MM.1S (cell line): ENCODE data around the gene PRKD1.

Experiments used
- DNase-seq: peaks from one replicate; pipeline ENCODE4 v3.0.0-alpha.2; 2015
- H2AFZ ChIP-seq: fragments of 300-600 bp; sonication (generic); 2 replicates; pipeline ENCODE4 v1.6.0; 2016; ENCODE audit warnings: antibody characterized with exemption, low read length
- H3F3A ChIP-seq: fragments of 300-600 bp; sonication (generic); 2 replicates; pipeline ENCODE4 v1.6.1; 2016; ENCODE audit warnings: mild to moderate bottlenecking, antibody characterized with exemption, low read length, moderate library complexity, mixed read lengths; ENCODE audit not compliant: insufficient read depth
- H3K27ac ChIP-seq: fragments of 300-600 bp; sonication (generic); 2 replicates; pipeline ENCODE4 v1.5.1; 2016; ENCODE audit warnings: mild to moderate bottlenecking, low read length
- H3K27me3 ChIP-seq: fragments of 300-600 bp; sonication (generic); replicated peaks from 2 replicates; pipeline ENCODE4 v1.6.0; 2016; ENCODE audit warnings: low read length; ENCODE audit not compliant: insufficient read depth
- H3K36me3 ChIP-seq: fragments of 300-600 bp; sonication (generic); replicated peaks from 2 replicates; pipeline ENCODE4 v1.6.1; 2016; ENCODE audit warnings: mild to moderate bottlenecking, low read length, mixed read lengths; ENCODE audit not compliant: insufficient read depth
- H3K4me1 ChIP-seq: fragments of 300-600 bp; sonication (generic); 2 replicates; pipeline ENCODE4 v1.6.1; 2016; ENCODE audit warnings: low read length, mixed read lengths
- H3K4me2 ChIP-seq: fragments of 300-600 bp; sonication (generic); 2 replicates; pipeline ENCODE4 v1.6.0; 2016; ENCODE audit warnings: low read depth, low read length
- H3K4me3 ChIP-seq: fragments of 300-600 bp; sonication (generic); 2 replicates; pipeline ENCODE4 v1.5.1; 2016; ENCODE audit warnings: low read length, mixed read lengths
- H3K79me2 ChIP-seq: fragments of 300-600 bp; sonication (generic); 2 replicates; pipeline ENCODE4 v1.6.1; 2016; ENCODE audit warnings: mixed run types, low read length, mixed read lengths
- H3K9ac ChIP-seq: fragments of 300-600 bp; sonication (generic); 2 replicates; pipeline ENCODE4 v1.6.1; 2016; ENCODE audit warnings: low read length, mixed read lengths
- H3K9me2 ChIP-seq: fragments of 300-600 bp; sonication (generic); replicated peaks from 2 replicates; pipeline ENCODE4 v1.6.1; 2016; ENCODE audit warnings: mild to moderate bottlenecking, low read length, mixed read lengths; ENCODE audit not compliant: insufficient read depth
- H3K9me3 ChIP-seq: fragments of 300-600 bp; sonication (generic); replicated peaks from 2 replicates; pipeline ENCODE4 v1.6.1; 2016; ENCODE audit warnings: mild to moderate bottlenecking, low read length, mixed read lengths; ENCODE audit not compliant: insufficient read depth
- H4K20me1 ChIP-seq: fragments of 300-600 bp; sonication (generic); 2 replicates; pipeline ENCODE4 v1.6.1; 2016; ENCODE audit warnings: mild to moderate bottlenecking, low read length, moderate library complexity, mixed read lengths; ENCODE audit not compliant: insufficient read depth
- EZH2 ChIP-seq: fragments of 300-600 bp; sonication (generic); optimal IDR thresholded peaks from 2 replicates; pipeline ENCODE3; 2017; ENCODE audit warnings: low read depth, mild to moderate bottlenecking, antibody characterized with exemption, low read length, mixed read lengths
- EZH2phosphoT487 ChIP-seq: fragments of 300-600 bp; sonication (generic); IDR thresholded peaks from 2 replicates; pipeline ENCODE4 v1.6.1; 2018; ENCODE audit warnings: antibody characterized with exemption, low read length
- TF ChIP-seq, protein P1 (sequence below): fragments of 300-600 bp; sonication (generic); IDR thresholded peaks from 2 replicates; pipeline ENCODE4 v1.5.1; 2016; ENCODE audit warnings: antibody characterized with exemption, low read length, mixed read lengths

PRKD1 gene

GRCh38 chr14:29940482-29940881, 12.8 kb upstream of the PRKD1 start:
- no peak for DNase-seq
- TF ChIP-seq, protein P1, sequence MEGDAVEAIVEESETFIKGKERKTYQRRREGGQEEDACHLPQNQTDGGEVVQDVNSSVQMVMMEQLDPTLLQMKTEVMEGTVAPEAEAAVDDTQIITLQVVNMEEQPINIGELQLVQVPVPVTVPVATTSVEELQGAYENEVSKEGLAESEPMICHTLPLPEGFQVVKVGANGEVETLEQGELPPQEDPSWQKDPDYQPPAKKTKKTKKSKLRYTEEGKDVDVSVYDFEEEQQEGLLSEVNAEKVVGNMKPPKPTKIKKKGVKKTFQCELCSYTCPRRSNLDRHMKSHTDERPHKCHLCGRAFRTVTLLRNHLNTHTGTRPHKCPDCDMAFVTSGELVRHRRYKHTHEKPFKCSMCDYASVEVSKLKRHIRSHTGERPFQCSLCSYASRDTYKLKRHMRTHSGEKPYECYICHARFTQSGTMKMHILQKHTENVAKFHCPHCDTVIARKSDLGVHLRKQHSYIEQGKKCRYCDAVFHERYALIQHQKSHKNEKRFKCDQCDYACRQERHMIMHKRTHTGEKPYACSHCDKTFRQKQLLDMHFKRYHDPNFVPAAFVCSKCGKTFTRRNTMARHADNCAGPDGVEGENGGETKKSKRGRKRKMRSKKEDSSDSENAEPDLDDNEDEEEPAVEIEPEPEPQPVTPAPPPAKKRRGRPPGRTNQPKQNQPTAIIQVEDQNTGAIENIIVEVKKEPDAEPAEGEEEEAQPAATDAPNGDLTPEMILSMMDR: no peak
- TF ChIP-seq EZH2phosphoT487 (no peak), EZH2 (no peak)
- Histone ChIP-seq H3K27me3 (no peaks in the 10 kb centered on the region), H3K27ac (no peak overlapping the region), H3K36me3 (no peaks in the 10 kb centered on the region), H3K9me3 (no peaks in the 10 kb centered on the region), H4K20me1 (no peaks in the 10 kb centered on the region), H3K4me1 (no peaks in the 10 kb centered on the region), H3K4me2 (no peak overlapping the region), H3K9me2 (no peaks in the 10 kb centered on the region), H3K4me3 (no peak overlapping the region), H3F3A (no peaks in the 10 kb centered on the region), H3K9ac (no peak overlapping the region), H2AFZ (no peak overlapping the region), H3K79me2 (no peaks in the 10 kb centered on the region)

- H3K9ac ChIP-seq: no peak overlapping the region
- H3K79me2 ChIP-seq: no peaks in the 10 kb centered on the region
- no peak overlapping the region for H3K4me3 ChIP-seq
- no peaks in the 10 kb centered on the region for H3K4me1 ChIP-seq
- DNase-seq: no peak
- H4K20me1 ChIP-seq: no peaks in the 10 kb centered on the region
- H3K27ac ChIP-seq: no peak overlapping the region
- no peaks in the 10 kb centered on the region for H3K36me3 ChIP-seq
- TF ChIP-seq, protein P1: no peak
- TF ChIP-seq EZH2phosphoT487 (no peak), EZH2 (no peak)
- no peak overlapping the region for H3K4me2 ChIP-seq
- no peak overlapping the region for H2AFZ ChIP-seq
- H3F3A ChIP-seq: no peaks in the 10 kb centered on the region
- H3K9me3 ChIP-seq: no peaks in the 10 kb centered on the region
- H3K27me3 ChIP-seq: no peaks in the 10 kb centered on the region
- H3K9me2 ChIP-seq: no peaks in the 10 kb centered on the region
These were observed 9.5 kb upstream of the PRKD1 start for GRCh38 chr14:29937116-29937515.

- Histone ChIP-seq H4K20me1 (no peaks in the 10 kb centered on the region), H3K36me3 (no peaks in the 10 kb centered on the region), H3K4me3 (no peak overlapping the region), H3K4me1 (no peaks in the 10 kb centered on the region), H3K27ac (no peak overlapping the region), H3K4me2 (no peak overlapping the region), H3K9ac (no peak overlapping the region), H3F3A (0 out of 2 replicates have a peak, but pooled peaks cover 3% of the 10 kb centered on the region), H3K79me2 (no peaks in the 10 kb centered on the region), H3K9me2 (no peaks in the 10 kb centered on the region), H3K9me3 (no peaks in the 10 kb centered on the region), H2AFZ (no peak overlapping the region), H3K27me3 (no peaks in the 10 kb centered on the region)
- TF ChIP-seq, protein P1: no peak
- TF ChIP-seq EZH2 (no peak), EZH2phosphoT487 (no peak)
- DNase-seq: no peak
These were observed 2.6 kb upstream of the PRKD1 start for GRCh38 chr14:29930283-29930682.
